HG02981 (cell line): ENCODE measurements around the gene PLA2G6.
A peak's percentile ranks its signal among the peaks of the same experiment; 100 is the strongest.
"Not testable (repeated sequence)": the region's sequence is repeated elsewhere in the genome, so short reads cannot be mapped to it uniquely, and the experiment has no call there.

Experiments
- ATAC-seq: cut with Tn5 transposase; IDR thresholded peaks from one replicate; pipeline ENCODE4 v1.9.1; 2021; ENCODE audit warnings: mild to moderate bottlenecking, moderate library complexity; ENCODE audit not compliant: unreplicated experiment

PLA2G6 gene

DNA sequence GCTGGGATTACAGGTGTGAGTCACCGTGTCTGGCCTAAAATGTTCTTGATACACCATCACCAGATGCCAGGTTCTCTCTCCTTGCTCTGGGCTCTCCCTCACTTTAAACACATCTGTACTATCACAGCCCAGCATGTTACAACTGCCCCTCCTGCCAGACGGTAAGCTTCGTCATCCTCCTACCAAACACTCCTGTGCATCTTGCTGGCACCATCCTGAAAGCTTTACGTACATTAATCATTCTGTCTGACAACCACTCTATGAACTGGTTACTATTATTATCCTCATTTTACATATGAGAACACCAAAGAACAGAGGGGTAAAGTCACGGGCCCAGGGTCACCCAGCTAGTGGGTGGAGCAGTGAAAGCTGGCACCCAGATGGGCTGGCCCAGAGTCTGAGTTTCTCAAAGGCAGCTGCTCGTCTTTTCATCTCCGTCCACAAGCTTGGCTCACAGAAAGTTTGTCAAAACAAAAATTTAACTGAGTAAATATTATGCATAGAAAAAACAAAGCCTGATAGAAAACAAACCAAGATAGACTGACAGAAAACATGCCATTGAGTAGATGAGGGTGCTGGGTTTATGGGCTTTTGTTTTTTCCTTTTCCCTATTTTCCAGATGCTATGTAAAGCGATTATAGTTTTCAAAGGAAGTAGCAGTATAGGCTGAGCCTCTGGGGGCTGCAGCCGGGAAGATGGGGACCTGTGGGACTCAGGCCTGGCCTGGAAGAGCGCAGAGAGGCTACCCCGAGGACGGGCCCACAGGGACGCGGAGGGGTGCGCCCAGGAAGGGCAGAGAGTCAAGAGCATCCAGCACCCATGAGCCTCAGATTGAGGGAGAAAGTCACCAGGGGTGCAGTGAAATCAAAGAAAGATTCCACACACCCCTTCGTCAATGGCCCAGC, 9.5 kb downstream of the PLA2G6 start:
- ATAC-seq = no peak

DNA sequence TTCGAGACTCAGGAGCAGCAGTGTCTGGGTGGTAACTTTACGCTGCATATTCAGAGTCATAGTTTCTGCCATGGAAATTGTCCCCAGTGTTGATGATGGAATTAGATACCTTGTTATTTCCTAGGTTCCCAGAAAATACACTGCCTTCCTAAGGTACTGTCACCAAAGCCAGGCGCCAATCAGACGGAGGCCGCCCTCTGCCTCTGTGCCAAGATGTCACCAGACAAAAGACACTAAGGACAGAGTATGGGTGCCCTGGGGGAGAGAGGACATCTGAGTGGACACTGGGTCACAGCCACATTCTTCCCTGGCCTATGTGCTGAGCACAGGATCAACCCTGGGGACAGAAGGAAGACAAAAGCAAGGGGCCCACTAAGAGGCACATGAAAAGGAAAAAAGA, 11.2 kb downstream of the PLA2G6 start:
- ATAC-seq = no peak

DNA sequence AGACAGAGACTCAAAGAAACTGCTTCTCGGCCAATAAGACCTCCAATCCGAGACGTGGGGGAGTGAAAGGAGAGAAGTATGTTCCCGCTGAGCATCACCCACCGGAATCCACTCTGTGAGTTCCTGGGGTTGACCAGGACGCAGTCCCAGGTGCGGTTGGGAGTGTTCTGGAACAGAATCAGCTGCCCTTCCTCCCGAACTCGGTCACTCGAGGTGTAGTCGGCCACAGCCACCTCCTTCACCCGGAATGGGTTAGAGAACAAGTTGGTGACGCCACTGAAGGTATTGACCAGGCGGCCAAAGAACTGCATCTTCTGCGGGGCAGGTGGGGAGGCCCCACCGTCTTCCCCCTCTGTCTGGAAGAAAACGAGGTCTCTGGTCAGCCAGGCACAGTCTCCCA, 12.5 kb downstream of the PLA2G6 start:
- no peak for ATAC-seq

GRCh38 chr22:38167988-38168407, 13.6 kb downstream of the PLA2G6 start:
- no peak for ATAC-seq

- ATAC-seq = no peak
These were observed 15.6 kb downstream of the PLA2G6 start for GRCh38 chr22:38165922-38166593.

GRCh38 chr22:38164551-38164918, 17.1 kb downstream of the PLA2G6 start:
- ATAC-seq = no peak

DNA sequence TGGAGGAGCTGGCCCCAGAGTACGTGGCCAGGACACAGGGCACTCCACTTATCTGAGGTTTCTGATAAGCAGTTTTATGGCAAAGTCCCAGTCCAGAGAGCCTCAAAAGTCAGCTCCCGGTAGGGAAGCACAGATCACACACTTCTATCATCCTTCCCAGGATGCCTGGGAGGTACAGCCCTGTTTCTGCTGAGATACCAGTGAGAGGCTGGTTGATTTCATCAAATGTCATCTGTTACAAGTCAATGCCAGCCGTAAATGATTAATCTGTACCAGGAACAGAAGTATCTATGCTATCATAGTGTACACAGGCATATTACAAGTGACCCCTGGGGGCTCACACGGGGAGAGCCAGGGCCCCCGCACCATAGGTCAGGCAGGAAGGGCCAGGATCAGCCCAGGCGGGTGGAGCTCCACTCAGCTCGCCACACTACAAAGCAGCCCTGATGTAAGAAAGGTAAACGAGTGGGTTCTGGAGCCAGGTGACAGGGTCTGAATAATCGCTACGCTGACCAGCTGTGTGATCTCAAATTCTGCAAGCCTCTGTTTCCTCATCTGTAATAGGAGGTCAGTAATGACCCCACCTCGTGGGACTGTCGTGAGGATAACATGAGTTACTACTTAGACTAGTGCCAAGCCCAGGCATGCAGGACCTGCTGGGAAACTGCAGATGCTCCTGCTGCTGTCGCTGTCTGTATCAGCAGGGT, 17.6 kb downstream of the PLA2G6 start:
- no peak for ATAC-seq

- ATAC-seq = peak; percentile 58
These were observed 18.5 kb downstream of the PLA2G6 start for GRCh38 chr22:38162881-38163843.

DNA sequence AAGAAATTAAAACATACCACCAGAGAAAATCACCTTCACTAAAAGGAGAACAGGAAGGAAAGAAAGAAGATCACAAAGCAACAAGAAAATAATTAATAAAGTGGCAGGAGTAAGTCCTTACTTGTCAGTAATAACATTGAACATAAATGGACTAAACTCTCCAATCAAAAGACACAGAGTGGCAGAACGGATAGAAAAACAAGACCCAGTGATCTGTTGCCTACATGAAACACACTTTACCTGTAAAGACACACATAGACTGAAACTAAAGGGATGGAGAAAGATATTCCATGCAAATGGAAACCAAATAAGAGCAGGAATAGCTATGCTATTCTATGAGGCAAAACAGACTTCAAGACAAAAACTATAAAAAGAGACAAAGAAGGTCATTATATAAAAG, 25.9 kb downstream of the PLA2G6 start:
- no peak for ATAC-seq

GRCh38 chr22:38154563-38154915, 27.1 kb downstream of the PLA2G6 start:
- not testable (repeated sequence) for ATAC-seq

DNA sequence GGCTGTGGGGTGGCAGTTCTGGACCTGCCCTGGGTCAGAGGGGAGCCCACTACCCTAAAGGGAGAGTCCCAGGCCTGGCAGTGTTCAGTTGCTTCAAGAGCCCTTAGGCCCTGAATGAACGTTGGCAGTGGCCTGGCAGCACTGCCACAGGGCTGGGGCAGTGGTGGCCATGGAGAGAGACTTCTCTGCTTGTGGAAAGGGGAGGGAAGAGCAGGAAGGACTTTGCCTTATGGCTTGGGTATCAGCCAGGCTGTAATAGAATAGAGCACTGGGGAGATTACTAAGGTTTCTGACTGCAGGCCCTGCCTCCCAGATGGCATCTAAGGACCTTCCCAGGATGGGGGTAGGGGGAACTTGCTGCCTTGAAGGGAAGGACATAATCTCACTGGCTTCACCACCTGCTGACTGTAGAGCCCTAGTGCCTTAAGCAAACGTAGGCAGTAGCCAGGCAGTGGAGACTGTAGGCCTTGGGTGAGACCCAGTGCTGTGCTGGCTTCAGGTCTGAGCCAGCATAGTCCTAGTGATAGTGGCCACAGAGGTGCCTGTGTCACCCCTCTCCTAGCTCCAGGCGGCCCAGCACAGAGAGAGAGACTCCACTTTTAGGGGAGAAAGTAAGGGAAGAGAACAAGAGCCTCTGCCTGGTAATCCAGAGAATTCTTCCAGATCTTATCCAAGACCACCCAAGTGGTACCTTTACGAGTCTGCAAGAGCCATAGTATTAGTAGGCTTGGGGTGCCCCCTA, 27.6 kb downstream of the PLA2G6 start:
- ATAC-seq = no peak

DNA sequence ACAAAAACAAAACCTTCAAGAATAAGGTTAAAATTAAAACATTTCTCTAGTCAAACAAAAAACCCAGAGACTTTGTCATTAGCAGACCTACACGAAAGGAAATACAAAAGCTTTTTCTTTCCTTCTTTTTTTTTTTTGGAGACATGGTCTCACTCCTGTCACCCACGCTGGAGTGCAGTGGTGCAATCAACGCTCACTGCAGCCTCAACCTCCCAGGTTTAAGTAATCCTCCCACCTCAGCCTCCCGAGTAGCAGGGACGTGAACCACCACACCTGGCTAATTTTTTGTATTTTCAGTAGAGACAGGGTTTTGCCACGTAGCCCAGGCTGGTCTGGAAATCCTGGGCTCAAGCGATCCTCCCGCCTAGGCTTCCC, 30.5 kb downstream of the PLA2G6 start:
- no peak for ATAC-seq

DNA sequence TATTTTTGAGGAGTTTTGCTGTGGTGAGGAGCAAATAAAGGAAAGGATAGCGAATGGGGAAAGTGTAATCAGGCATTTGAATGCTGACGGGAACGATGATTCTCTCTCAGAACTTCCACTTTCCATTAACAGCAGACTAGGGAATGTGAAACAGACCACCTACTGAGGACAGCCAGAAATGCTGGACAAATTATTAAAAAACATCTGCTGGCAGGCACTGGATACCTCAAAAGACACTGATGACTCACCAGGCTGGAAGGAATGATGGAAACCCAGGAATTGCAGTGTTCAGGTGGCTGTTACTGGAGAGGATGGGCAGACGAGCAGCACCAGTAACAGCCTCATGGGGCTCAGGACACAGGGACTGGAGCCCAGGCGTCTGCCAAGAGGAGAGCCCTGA, 33.4 kb downstream of the PLA2G6 start:
- no peak for ATAC-seq

DNA sequence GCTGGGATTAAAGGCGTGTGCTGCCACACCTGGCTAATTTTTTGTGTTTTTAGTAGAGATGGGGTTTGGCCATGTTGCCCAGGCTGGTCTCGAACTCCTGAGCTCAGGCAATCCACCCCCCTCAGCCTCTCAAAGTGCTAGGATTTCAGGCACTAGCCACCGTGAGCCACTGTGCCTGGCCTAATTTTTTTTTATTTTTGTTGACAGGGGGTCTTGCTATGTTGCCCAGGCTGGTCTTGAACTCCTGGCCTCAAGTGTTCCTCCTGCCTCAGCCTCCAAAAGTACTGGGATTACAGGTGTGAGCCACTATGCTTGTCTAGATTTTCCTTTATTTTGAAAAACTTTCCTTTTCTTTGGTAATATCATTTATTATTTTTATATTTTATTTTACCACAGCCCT, 35.5 kb downstream of the PLA2G6 start:
- ATAC-seq = not testable (repeated sequence)

GRCh38 chr22:38144025-38144405, 37.6 kb downstream of the PLA2G6 start:
- ATAC-seq = no peak

DNA sequence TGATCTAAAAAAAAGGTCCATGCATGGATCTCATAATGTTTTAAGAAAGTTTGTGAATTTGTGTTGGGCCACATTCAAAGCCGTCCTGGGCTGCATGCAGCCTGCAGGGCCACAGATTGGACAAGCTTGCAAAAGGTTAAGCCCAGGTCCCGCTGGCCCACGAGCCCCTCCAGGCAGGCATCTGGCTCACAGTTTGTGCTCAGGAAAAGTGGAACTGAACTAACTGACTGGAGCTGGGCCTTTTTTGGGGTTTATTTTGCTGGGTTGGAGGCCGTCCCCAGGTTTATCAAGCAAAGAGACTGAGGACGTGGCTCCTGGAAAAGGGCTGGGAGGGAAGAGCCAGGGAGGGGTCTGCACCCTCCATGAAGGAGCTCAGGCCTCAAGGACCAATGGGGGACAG, 39.0 kb downstream of the PLA2G6 start:
- ATAC-seq = no peak

- no peak for ATAC-seq
These were observed 40.2 kb downstream of the PLA2G6 start for GRCh38 chr22:38141217-38141973.

DNA sequence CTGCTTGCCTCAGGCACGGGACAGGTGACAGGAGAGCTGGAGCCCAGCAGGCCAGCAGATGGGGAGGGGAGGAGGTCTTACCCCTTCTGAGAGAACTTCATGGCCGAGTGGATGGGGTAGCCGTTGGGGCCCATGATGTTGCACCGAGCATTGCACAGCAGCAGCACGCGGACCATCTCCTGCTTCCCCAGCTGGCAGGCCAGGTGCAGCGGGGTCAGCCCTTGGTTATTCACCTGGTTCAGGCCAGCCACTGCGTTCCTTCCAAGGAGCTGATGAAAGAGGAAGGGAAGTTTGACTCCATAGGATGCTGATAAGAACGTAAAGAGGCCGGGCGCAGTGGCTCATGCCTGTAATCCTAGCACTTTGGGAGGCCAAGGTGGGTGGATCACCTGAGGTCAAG, 41.7 kb downstream of the PLA2G6 start:
- ATAC-seq = no peak

DNA sequence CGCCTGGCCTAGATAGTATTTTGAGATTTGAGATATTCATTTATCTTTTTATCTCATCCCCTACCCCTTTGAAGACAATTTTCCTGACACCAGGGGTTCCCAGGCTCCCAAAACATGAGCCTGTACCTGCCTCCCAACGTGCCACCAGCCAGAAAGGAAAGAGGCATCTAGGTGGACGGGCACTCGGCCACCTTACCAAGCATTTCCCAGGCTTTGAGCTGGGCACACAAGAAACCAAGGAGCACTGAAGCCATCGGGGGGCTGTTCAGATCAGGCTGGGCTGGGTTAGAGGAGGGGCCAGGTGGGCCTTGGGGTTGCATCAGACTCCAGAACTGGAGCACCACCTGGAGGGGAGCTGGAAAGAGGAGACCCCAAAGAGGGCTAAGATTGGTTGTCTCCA, 42.7 kb downstream of the PLA2G6 start:
- no peak for ATAC-seq
